Hepatocyte (in vitro differentiated cells): Measurements from ENCODE around the gene AP1AR. TPM values are rescaled to one million over a fixed set of nuclear protein-coding genes. Genes with fewer than 3 reads are reported as not detected.

Source experiments
- DNase-seq: peaks from one replicate; pipeline ENCODE4 v3.0.0-alpha.2; 2016; ENCODE audit warnings: low spot score
- H2AFZ ChIP-seq: fragments of 200-600 bp; sonication (generic); 2 replicates; pipeline ENCODE4 v1.6.0; 2016; ENCODE audit warnings: antibody characterized with exemption, mild to moderate bottlenecking
- H3K27ac ChIP-seq: fragments of 200-600 bp; sonication (generic); 2 replicates; pipeline ENCODE4 v1.5.1; 2016; ENCODE audit warnings: mild to moderate bottlenecking
- H3K27me3 ChIP-seq: fragments of 200-600 bp; sonication (generic); 2 replicates; pipeline ENCODE4 v1.6.1; 2016
- H3K36me3 ChIP-seq: fragments of 200-600 bp; sonication (generic); replicated peaks from 2 replicates; pipeline ENCODE4 v1.5.1; 2016; ENCODE audit warnings: low read depth; ENCODE audit not compliant: insufficient read depth
- H3K4me1 ChIP-seq: fragments of 200-600 bp; sonication (generic); 2 replicates; pipeline ENCODE4 v1.5.1; 2016; ENCODE audit warnings: mild to moderate bottlenecking, moderate library complexity; ENCODE audit not compliant: insufficient read depth
- H3K4me2 ChIP-seq: fragments of 200-600 bp; sonication (generic); 2 replicates; pipeline ENCODE4 v1.6.0; 2016
- H3K4me3 ChIP-seq: fragments of 200-600 bp; sonication (generic); 2 replicates; pipeline ENCODE4 v1.5.1; 2016; ENCODE audit warnings: mild to moderate bottlenecking
- H3K79me2 ChIP-seq: fragments of 200-600 bp; sonication (generic); 2 replicates; pipeline ENCODE4 v1.6.0; 2017; ENCODE audit warnings: mild to moderate bottlenecking
- H3K9me2 ChIP-seq: fragments of 200-600 bp; sonication (generic); replicated peaks from 2 replicates; pipeline ENCODE4 v1.6.0; 2017; ENCODE audit warnings: mild to moderate bottlenecking; ENCODE audit not compliant: insufficient read depth
- H3K9me3 ChIP-seq: fragments of 200-600 bp; sonication (generic); 2 replicates; pipeline ENCODE4 v1.5.1; 2016; ENCODE audit warnings: low read depth, mild to moderate bottlenecking
- H4K20me1 ChIP-seq: fragments of 200-600 bp; sonication (generic); 2 replicates; pipeline ENCODE4 v1.6.0; 2016; ENCODE audit warnings: mild to moderate bottlenecking; ENCODE audit not compliant: insufficient read depth, poor library complexity, severe bottlenecking
- EZH2 ChIP-seq: fragments of 200-600 bp; sonication (generic); IDR thresholded peaks from 2 replicates; pipeline ENCODE4 v1.6.1; 2016; ENCODE audit warnings: antibody characterized with exemption, mild to moderate bottlenecking, borderline replicate concordance
- EZH2phosphoT487 ChIP-seq: fragments of 200-600 bp; sonication (generic); IDR thresholded peaks from one replicate; pipeline ENCODE4 v1.6.1; 2018; ENCODE audit warnings: antibody characterized with exemption, mild to moderate bottlenecking, low read depth, moderate library complexity; ENCODE audit not compliant: unreplicated experiment, severe bottlenecking
- WGBS: methylation state at CpG from one replicate; pipeline ENCODE4 v1.1.6; 2016; ENCODE audit warnings: low lambda C conversion rate; ENCODE audit errors: missing lambda C conversion rate; 5-methylcytosine and 5-hydroxymethylcytosine counted together
- polyA plus RNA-seq: library from polyadenylated mRNA; unstranded; fragments of >200 nt; fragmentation: Nextera tagmentation; extraction: Ambion mirVana; gene quantifications from 2 replicates; pipeline ENCODE4 v1.2.1, GENCODE V29; 2016
- total RNA-seq: library from RNA; depleted of rRNA; stranded (reverse); fragments of >200 nt; gene quantifications from 2 replicates; pipeline ENCODE4 v1.2.3, GENCODE V29; 2014
- TF ChIP-seq, protein P1 (sequence below): fragments of 200-600 bp; sonication (generic); IDR thresholded peaks from 2 replicates; pipeline ENCODE4 v1.5.1; 2016; ENCODE audit warnings: antibody characterized with exemption, mild to moderate bottlenecking; ENCODE audit not compliant: poor library complexity

Gene AP1AR
- total and polyA plus RNA-seq, 2 experiments from 2014 or later: 22.6 to 48.1 TPM

DNA sequence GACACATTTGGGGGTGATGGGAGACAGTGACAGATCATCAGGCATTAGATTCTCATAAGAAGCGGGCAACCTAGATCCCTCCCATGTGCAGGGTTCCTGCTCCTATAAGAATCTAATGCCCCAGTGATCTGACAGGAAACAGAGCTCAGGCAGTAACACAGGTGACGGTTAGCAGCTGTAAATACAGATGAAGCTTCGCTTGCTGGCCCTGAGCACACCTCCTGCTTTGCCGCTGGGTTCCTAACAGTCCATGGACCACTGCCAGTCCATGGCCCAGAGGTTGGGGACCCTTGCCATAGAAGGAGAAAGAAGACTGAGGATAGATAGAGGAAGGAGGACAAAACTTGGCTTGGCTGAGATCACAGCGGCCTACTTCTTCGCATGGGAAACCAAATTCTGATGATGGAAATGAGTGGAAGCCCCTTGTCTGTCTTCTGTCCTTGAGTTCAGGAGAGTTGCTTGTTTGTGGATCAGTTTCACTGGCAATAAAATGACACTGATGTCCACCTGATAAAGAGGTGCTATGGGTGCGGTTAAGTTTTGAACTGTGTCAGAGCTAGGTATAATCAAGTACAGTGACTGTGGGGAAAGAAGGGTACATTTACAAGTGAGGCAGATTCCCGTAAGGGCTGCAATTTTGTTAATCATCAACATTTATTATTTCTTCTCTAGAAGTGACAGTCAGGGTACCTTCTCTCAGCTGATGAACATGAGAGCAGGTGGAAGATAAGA is 55.8 kb downstream of the AP1AR start:
- no peak overlapping the region for H2AFZ ChIP-seq
- H3K9me3 ChIP-seq: no peaks in the 10 kb centered on the region
- no peak for DNase-seq
- H3K4me1 ChIP-seq: peaks cover 11% of the 10 kb centered on the region
- no peaks in the 10 kb centered on the region for H3K36me3 ChIP-seq
- H3K4me2 ChIP-seq: no peak overlapping the region
- 82% methylated on average over 8 of the region's 8 CpGs for WGBS
- peaks cover 15% of the 10 kb centered on the region for H3K79me2 ChIP-seq
- H3K4me3 ChIP-seq: no peak overlapping the region
- H3K9me2 ChIP-seq: no peaks in the 10 kb centered on the region
- no peaks in the 10 kb centered on the region for H3K27me3 ChIP-seq
- TF ChIP-seq EZH2 (no peak), EZH2phosphoT487 (no peak)
- TF ChIP-seq, protein P1, sequence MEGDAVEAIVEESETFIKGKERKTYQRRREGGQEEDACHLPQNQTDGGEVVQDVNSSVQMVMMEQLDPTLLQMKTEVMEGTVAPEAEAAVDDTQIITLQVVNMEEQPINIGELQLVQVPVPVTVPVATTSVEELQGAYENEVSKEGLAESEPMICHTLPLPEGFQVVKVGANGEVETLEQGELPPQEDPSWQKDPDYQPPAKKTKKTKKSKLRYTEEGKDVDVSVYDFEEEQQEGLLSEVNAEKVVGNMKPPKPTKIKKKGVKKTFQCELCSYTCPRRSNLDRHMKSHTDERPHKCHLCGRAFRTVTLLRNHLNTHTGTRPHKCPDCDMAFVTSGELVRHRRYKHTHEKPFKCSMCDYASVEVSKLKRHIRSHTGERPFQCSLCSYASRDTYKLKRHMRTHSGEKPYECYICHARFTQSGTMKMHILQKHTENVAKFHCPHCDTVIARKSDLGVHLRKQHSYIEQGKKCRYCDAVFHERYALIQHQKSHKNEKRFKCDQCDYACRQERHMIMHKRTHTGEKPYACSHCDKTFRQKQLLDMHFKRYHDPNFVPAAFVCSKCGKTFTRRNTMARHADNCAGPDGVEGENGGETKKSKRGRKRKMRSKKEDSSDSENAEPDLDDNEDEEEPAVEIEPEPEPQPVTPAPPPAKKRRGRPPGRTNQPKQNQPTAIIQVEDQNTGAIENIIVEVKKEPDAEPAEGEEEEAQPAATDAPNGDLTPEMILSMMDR: no peak
- no peaks in the 10 kb centered on the region for H4K20me1 ChIP-seq
- H3K27ac ChIP-seq: peak overlapping the region; percentile 79

DNA sequence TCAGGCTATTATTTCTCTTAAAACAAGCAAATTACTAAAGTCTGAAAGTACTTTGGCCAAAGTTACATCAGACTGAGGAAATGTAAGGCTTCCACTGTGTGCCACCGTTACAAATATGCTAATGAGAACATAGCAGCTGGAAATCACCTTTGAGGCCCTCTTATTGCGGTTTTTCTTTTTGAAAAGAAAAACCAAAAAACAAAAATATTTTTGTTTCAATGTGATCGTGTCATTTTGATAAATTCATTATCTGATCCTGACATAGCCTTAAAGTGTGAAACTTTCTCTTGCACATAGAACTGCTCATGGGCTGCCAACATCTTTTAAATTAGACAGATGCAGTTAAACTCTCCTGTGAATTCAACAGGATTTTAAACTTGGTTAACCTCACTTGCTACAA is 56.9 kb downstream of the AP1AR start:
- Histone ChIP-seq H3K4me1 (peaks cover 5% of the 10 kb centered on the region), H4K20me1 (no peaks in the 10 kb centered on the region), H3K4me2 (no peak overlapping the region), H3K4me3 (no peak overlapping the region), H3K27ac (no peak overlapping the region), H2AFZ (no peak overlapping the region), H3K27me3 (no peaks in the 10 kb centered on the region), H3K9me3 (no peaks in the 10 kb centered on the region), H3K36me3 (no peaks in the 10 kb centered on the region), H3K9me2 (no peaks in the 10 kb centered on the region), H3K79me2 (peaks cover 12% of the 10 kb centered on the region)
- DNase-seq: no peak
- TF ChIP-seq EZH2: no peak
- TF ChIP-seq, protein P1: no peak
- no peak for TF ChIP-seq EZH2phosphoT487
- WGBS: 90% methylated on average over 3 of the region's 3 CpGs

DNA sequence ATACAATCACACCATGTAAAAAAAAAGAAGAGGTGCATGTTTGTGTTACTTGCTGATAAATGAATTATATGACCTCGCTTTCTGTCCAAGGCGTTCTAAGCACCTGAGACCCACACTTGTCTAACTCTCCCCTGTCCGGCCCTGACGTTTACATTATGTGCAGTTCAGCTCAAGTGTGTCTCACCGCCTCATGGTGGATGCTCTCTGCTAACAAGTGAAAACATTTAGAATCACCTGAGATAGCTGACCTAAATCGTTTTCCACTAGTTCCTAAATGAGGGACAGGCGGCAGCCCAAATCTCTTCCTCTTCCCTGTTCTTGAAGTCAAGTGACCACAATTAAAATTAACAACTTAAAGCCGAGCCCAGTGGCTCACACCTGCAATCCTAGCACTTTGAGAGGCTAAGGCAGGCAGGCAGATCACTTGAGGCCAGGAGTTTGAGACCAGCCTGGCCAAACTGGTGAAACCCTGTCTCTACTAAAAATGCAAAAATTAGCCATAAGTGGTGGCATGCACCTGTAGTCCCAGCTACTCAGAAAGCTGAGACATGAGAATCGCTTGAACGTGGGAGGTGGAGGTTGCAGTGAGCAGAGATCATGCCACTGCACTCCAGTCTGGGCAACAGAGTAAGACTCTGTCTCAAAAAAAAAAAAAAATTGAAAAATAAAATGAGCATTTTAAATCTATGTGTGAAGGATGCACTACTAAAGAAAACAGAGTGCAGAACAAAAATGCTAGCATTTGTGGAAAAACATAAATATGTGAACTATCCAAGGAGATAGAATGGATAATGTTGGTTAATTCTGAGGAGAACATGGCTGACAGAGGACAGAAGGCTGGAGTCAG is 58.0 kb downstream of the AP1AR start:
- no peak overlapping the region for H3K4me3 ChIP-seq
- no peak overlapping the region for H3K27ac ChIP-seq
- H3K36me3 ChIP-seq: no peaks in the 10 kb centered on the region
- no peaks in the 10 kb centered on the region for H3K27me3 ChIP-seq
- no peak overlapping the region for H3K4me2 ChIP-seq
- 81% methylated on average over 10 of the region's 10 CpGs for WGBS
- no peaks in the 10 kb centered on the region for H4K20me1 ChIP-seq
- TF ChIP-seq EZH2 (no peak), EZH2phosphoT487 (no peak)
- TF ChIP-seq, protein P1: no peak
- no peaks in the 10 kb centered on the region for H3K9me3 ChIP-seq
- no peak for DNase-seq
- H3K79me2 ChIP-seq: peaks cover 7% of the 10 kb centered on the region
- no peaks in the 10 kb centered on the region for H3K9me2 ChIP-seq
- no peaks in the 10 kb centered on the region for H3K4me1 ChIP-seq
- no peak overlapping the region for H2AFZ ChIP-seq
